GM10266 (cell line): Measurements from ENCODE around the gene CABLES2.

ENCODE experiments used
- DNase-seq: peaks from one replicate; pipeline ENCODE4 v3.0.0; 2012; ENCODE audit errors: extremely low spot score
- TF ChIP-seq, protein P1 (sequence below): IDR thresholded peaks from 2 replicates; pipeline ENCODE4 v1.5.1; 2012; ENCODE audit warnings: mild to moderate bottlenecking, low read depth; ENCODE audit not compliant: control insufficient read depth, insufficient read depth; ENCODE audit errors: missing control alignments

CABLES2 gene

DNA sequence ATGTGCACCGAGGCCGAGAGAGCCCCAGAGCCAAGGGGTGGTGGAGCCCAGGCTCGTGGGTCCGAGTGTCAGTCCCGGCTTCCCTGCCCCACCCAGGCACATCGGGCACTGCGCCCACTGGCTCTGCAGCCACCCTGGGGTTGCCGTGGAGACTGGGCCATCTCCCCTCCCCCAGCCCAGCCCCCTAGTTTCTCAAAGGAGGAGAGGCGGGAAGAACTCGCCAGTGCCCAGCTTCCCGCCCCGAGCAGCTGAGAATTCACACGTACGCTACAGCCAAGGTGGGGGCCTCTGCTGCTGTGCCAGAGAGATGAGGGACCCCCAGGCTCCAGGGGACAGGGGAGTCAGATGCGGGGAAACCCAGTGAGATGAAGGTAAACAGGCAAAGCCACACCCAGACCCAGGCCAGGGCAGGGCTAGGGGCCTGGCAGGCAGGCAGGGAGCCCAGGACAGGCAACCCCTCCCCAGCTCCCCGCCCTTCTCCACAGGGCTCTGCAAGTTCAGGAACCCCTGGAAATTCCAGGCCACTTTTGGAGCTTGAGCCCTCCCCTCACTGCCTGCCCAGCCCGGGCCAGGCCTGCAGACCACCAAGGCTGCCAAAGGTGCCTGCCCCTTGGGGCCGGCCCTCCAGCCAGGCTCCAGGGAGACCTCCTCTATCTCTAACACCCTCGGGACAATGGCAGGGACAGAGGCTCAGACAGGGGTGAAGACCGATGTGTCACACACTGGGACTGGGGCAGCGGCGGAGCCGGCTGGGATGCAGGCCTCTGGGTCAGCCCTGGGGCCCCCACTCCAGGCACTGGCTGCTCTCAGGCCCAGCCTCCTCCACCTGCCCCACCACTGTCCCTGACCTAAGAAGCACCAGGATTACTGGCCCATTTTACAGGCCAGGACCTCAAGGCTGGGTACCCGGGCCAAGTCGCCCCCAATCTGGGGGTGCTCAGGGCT, 46.0 kb downstream of the CABLES2 start:
- DNase-seq = no peak

DNA sequence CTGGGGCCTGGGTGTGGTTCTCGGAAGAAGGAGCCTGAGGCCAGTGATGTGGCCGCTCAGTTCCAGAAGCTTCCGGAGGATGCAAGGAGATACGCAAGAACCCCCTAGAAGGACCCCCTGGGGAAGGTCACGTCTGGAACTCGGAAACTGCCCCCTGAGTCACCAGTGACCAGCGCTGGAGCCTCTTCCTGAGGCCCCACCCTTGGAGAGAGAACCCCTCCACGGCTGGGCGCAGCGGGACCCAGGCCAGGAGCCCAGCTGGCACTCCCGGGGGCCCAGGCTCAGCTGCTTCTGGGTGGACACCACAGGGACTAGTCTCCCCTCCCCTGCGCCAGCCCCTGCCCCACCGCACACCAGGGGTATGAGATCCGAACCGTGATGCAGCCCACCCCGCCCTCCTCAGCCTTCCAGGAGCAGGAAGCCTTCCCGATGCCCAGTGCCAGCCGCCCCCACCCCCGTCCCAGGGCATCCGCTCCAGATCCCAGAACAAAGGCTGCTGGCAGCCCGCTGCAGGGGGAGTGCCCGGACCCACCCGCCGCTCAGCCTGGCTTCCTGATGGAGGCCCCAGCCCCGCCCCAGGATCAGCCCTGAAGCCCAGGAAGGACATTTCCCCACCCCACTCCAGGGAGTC, 47.5 kb downstream of the CABLES2 start:
- DNase-seq = no peak
- TF ChIP-seq, protein P1, sequence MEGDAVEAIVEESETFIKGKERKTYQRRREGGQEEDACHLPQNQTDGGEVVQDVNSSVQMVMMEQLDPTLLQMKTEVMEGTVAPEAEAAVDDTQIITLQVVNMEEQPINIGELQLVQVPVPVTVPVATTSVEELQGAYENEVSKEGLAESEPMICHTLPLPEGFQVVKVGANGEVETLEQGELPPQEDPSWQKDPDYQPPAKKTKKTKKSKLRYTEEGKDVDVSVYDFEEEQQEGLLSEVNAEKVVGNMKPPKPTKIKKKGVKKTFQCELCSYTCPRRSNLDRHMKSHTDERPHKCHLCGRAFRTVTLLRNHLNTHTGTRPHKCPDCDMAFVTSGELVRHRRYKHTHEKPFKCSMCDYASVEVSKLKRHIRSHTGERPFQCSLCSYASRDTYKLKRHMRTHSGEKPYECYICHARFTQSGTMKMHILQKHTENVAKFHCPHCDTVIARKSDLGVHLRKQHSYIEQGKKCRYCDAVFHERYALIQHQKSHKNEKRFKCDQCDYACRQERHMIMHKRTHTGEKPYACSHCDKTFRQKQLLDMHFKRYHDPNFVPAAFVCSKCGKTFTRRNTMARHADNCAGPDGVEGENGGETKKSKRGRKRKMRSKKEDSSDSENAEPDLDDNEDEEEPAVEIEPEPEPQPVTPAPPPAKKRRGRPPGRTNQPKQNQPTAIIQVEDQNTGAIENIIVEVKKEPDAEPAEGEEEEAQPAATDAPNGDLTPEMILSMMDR = no peak

More for the DNA sequence above, 46.0 kb downstream of the CABLES2 start:
- TF ChIP-seq, protein P1 = no peak

DNA sequence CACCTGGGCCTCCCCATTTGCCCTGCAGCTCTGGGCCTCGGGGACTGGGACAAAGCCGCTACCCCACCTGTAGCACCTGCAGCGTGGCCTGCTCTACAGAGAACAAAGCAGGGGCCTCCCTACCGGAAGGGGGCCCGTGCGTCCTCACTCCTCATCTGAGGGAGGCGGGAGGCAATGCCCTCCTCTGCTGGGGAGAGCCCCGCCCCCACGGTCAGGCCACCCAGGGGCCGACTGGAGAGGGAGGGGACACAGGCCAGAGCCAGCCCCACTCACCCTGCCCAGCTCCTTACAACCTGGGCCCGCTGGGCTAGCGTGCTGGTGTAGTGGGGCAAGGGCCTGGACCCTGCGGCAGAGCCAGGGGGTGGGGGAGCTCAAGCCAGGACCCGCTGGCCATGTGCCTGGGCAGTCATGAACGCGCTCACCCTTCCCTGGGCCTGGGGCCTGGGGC, 48.0 kb downstream of the CABLES2 start:
- TF ChIP-seq, protein P1 = no peak
- no peak for DNase-seq

DNA sequence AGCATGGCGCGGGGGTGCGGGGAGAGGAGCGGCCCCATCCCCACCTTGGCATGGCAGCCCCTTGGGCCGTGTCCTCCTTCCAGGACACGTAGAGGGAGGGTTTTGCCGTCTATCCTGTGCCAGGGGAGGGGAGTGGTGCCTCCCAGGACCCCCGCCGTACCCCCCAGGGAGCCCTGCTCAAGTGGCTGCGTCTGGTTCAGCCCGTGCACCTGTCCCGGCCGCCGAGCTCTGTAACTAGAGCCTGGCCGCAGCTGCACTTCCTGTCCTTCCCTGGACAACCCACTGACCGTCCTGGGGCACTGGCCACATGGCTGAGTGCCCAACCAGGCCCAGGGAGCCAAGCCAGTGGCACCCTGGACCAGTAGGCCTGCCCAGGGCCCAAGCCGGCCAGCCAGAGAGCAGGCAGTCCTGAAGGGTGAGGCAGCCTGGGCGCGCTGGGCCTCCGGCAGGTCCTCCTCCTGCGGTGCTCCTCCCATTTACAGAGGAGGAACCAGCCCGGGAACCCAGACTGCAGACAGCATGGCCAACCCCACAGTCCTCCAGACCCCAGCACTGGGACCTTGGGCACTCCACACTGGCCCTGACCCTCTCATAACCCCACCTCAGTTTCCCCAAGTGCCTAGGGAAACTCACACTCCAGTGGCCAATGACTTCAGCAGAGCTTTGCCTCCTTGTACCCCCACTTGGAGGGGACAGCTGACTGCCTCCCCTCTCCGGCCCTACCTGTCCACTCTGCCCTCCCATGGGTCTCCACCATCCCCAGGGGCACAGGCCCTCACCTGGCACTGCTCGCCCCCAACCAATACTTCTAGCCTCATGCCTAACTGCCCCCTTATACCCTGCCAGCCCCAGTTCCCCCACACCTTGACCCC, 48.7 kb downstream of the CABLES2 start:
- DNase-seq = no peak
- TF ChIP-seq, protein P1 = no peak

DNA sequence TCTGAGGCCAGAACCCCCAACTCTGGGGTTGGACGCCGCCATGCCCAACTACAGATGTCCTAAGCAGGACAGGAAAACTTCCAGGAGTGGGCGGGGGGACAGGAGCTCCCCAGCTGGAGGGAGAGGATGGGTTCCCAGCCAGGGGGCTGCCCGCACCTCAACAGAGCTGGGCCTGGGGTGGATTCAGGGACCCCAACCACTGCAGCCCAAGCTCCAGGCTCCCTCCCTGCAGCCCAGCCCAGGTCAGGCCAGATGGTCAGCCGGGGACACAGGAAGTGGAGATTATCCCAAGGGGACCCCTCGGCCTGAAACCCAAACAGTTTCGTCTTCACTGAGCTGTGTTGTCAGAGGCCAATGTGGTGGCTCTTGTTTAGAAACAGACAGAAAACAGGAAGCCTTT, 49.4 kb downstream of the CABLES2 start:
- DNase-seq = no peak
- TF ChIP-seq, protein P1 = no peak

DNA sequence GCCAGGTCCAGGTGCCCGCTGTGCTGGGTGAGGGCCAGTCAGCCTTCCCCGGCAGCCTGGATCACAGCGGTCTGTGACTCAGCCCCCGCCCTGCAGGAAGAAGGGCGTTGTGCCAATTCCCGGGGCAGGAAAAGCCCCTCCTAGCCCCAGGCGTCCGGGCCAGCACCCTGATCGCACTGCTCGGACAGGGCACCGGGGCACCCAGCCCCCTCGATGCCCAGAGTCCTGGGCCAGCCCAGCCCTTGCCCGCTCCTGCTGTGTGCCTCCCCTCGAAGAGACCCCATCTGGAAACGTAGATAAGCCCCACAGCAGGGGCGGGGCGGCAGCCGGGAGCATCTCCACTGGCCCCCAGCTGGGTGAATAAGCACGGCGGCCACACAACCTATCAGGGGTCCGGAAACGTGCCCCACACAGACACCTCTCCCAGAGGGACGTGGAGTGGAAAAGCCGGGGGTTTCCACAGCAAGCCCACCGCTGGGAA, 49.9 kb downstream of the CABLES2 start:
- no peak for DNase-seq
- TF ChIP-seq, protein P1 = no peak
